Measurements from ENCODE around the gene CANT1.

Gene CANT1

GRCh38 chr17:78956254-78956653 lies 53.3 kb downstream of the CANT1 start:
- H3K4me3 ChIP-seq (ENCODE audit: low read depth, low read length): no peak overlapping the region
- no peak for TF ChIP-seq CTCF (IDR thresholded peaks at IDR 0.05; ENCODE audit: low read depth, low read length)

GRCh38 chr17:78954684-78955083 lies 54.9 kb downstream of the CANT1 start:
- no peak overlapping the region for H3K4me3 ChIP-seq (ENCODE audit: low read depth, low read length)
- TF ChIP-seq CTCF (IDR thresholded peaks at IDR 0.05; ENCODE audit: low read depth, low read length): no peak

- no peak for TF ChIP-seq CTCF (IDR thresholded peaks at IDR 0.05; ENCODE audit: low read depth, low read length)
- no peak overlapping the region for H3K4me3 ChIP-seq (ENCODE audit: low read depth, low read length)
Observed at GRCh38 chr17:78953356-78954350, 55.9 kb downstream of the CANT1 start.

- no peak overlapping the region for H3K4me3 ChIP-seq (ENCODE audit: low read depth, low read length)
- no peak for TF ChIP-seq CTCF (IDR thresholded peaks at IDR 0.05; ENCODE audit: low read depth, low read length)
Observed at GRCh38 chr17:78952706-78953105, 56.9 kb downstream of the CANT1 start.

- TF ChIP-seq CTCF (IDR thresholded peaks at IDR 0.05; ENCODE audit: low read depth, low read length): no peak
- no peak overlapping the region for H3K4me3 ChIP-seq (ENCODE audit: low read depth, low read length)
Observed at GRCh38 chr17:78951967-78952551, 57.5 kb downstream of the CANT1 start.

- TF ChIP-seq CTCF (IDR thresholded peaks at IDR 0.05; ENCODE audit: low read depth, low read length): no peak
- no peak overlapping the region for H3K4me3 ChIP-seq (ENCODE audit: low read depth, low read length)
Observed at GRCh38 chr17:78950870-78951269, 58.7 kb downstream of the CANT1 start.
